Measurements from ENCODE around the gene A2M.

The A2M gene

DNA sequence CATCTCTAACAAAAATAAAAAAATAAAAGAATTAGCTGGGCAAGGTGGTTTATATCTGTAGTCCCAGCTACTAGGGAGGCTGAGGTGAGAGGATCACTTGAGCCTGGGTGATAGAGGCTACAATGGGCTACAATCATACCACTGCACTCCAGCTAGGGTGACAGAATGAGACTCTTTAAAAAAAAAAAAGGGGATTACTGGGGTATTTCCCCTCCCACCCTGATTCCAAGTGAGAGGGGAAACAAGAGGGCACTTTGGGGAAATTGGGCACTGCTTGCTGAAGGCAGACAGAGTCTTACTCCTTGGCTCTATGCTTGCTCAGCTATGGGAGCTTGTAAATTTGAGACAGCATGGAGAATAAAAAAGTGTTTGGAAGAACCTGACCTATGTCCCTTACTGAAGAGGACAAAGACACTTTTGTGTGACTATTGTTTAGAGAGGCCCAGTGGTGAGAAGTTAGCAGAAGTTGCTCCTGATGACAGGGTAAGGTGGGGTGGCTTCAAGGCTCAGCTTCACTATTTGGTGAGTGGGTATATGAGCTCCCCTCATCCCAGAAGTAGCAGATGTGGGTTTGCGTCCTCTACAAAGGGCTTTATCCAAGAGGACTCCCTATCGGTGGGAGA lies 82.3 kb downstream of the A2M start:
- no peak for DNase-seq

DNA sequence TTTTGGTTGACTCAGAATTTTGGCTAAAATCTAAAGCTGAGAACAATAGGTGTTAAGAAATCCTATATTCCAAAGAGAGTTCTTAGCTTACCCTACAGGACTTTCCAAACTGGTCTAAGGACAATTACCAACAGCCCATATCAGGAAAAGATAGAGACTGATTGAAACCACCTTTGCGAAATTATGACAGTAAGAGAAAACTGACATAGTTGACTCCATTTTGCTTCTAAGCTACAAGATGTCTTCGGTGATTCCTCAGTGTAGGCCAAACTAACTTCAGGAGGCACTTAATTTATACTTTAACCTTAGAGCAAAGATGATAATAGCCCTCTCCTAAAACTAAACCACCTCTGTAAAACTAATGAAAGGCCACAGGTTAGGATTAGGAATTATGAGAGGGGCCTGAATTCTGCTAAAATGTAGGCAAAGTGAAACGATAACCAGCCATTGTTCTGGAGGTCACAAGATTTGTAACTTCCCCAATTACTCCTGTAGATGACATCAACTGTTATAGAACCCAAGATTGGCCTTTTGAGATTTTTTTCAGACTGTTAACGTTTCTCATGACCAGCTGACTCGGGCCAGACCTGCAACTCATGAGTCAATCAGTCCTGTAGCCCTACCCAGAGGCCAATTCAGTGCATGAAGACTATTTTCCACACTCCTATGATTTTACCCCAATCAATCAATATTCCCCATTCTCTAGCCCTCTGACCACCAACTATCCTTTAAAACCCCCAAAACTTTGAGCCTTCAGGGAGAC lies 83.3 kb downstream of the A2M start:
- DNase-seq, result no peak

DNA sequence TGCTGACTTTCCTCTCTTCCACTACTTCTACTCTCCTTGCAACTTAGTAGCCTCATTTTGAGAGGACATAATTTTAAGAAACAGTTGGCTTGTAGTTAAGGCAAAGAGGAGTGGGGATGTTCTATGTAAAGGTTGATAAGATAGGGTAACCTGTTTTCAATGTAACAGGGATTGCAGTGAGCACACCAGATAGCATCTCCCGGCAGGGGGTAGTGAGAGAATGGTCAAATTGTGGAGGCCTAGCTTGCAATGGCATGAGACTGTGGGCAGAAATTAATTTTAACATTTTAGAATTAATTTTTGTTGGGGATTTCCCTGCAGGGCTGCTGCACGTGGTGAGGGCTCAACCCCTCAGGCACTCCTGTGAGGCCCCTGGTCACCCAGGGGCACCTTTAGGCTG lies 84.9 kb downstream of the A2M start:
- no peak for DNase-seq

DNA sequence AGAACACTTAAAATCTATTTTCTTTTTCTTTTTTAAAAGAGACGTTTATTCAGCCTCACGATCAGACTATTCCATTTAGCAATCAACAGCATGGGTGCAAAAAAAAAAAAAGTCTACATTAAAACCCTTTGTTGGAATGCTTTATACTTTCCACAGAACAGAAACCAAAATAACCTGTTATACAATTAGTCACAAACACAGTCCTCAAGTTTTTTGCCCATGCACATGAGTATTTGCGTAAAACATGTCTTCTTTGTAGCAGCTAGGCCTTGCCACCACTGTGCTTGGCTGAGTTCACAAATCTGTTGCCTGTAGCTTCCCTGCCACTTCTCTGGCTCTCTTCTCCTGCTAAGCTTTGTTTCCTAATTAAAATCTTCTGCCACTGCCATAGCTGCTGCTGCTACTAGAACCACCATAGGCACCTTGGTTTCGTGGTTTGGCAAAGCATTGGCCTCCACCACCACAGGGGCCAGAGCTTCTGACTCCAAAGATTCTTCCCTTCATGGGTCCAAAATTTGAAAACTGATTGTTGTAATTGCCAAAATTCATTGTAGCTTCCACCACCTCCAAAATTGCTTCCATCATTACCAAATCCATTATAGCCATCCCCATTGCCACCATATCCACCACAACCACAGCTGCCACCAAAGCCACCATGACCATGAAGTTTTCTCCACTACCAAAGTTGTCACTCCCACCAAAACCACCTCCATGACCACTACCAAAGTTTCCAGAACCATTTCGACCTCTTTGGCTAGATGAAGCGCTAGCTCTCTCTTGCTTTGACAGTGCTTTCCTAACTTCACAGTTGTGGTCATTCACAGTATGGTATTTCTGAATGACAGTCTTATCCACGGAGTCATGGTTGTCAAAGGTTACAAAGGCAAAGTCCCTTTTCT lies 88.3 kb downstream of the A2M start:
- no peak for DNase-seq

DNA sequence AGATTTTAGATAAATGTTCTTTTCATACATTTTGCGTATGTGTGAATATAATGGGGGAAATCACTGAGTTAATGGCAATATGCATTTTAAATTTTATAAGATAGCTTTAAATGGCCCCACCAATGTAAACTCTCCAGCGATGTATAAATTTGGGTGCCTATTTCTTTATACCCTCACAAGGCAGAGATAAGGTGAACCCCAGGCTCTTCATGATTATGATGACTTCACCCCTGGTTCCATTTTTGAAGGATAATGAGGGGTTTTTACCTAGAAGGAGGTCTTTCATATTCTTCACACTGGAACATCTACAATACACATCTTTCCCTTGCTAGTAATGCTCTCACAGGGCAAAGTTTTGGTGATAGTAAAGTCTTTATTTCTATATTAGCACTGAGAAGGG lies 91.2 kb downstream of the A2M start:
- no peak for DNase-seq

DNA sequence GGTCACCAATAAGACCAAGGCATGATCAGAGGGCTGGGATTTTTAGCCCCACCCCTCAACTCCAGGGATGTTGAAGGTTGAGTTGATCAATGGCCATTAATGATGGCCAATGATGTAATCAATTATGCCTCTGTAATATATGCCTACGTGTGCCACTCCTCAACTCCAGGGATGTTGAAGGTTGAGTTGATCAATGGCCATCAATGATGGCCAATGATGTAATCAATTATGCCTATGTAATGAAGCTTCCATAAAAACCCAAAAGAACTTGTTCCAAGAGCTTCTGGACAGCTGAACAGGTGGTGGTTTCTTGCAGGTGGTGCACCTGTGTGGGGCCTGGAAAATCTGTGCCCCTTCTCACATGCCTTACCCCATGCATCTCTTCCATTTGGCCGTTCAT lies 93.1 kb downstream of the A2M start:
- no peak for DNase-seq

Measured in fibroblast of upper back skin (primary cell).